HG02981 (cell line): ENCODE data around the gene LARP4B.
"Not testable (repeated sequence)": the region's sequence is repeated elsewhere in the genome, so short reads cannot be mapped to it uniquely, and the experiment has no call there.

ENCODE experiments used
- ATAC-seq: cut with Tn5 transposase; IDR thresholded peaks from one replicate; pipeline ENCODE4 v1.9.1; 2021; ENCODE audit warnings: mild to moderate bottlenecking, moderate library complexity; ENCODE audit not compliant: unreplicated experiment

LARP4B gene

GRCh38 chr10:774661-775244, 156.8 kb downstream of the LARP4B start:
- ATAC-seq: no peak

DNA sequence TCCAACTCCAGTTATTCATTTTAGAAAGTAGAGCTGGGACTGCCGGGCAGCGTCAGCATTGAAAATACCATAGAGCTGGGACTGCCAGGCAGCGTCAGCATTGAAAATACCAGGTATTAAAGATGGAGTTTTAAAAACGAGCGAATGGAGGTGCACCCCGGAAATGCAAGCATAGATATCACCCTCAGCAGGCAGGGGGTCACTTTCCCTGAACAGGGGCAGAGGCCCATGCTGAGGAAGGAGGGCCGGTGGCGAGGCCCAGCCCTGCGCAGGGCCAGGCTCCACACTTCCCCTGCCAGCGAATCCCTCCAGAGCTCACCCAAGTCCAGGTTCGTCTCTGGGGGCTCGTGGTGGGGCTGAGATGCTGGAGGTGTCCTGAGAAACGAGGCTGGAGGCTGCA, 157.3 kb downstream of the LARP4B start:
- ATAC-seq: no peak

GRCh38 chr10:773562-774161, 157.8 kb downstream of the LARP4B start:
- no peak for ATAC-seq

DNA sequence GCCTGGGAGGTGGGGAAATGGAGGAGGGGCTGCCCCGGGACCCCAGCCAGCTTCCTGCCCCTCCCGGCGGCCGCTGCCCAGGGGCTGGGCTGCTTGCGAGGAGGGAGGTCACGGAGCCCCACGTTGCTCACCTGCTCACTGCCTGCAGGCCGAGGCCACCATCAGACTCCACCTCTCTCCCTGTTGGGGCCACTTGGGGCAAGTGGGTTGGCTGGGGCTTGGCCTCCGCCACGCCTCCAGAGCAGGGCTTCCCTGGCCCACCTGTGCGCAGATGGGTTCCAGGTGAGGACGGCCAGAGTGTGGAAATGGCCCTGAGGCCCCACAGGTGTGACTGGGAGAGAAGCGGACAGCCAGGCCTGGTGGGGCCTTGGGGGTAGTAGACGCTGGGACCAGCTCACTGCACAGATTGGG, 159.3 kb downstream of the LARP4B start:
- no peak for ATAC-seq

DNA sequence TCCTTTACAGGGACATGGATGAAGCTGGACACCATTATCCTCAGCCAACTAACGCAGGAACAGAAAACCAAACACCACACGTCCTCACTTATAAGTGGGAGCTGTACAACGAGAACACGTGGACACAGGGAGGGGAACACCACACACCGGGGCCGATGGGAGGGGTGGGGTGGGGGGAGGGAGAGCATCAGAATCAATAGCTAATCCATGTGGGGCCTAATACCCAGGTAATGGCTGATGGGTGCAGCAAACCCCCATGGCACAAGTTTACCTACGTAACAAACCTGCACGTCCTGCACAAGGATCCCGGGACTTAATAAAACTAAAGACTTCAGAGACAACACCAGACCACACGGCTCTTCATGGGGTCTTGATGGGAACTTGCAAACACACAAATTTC, 159.9 kb downstream of the LARP4B start:
- no peak for ATAC-seq

DNA sequence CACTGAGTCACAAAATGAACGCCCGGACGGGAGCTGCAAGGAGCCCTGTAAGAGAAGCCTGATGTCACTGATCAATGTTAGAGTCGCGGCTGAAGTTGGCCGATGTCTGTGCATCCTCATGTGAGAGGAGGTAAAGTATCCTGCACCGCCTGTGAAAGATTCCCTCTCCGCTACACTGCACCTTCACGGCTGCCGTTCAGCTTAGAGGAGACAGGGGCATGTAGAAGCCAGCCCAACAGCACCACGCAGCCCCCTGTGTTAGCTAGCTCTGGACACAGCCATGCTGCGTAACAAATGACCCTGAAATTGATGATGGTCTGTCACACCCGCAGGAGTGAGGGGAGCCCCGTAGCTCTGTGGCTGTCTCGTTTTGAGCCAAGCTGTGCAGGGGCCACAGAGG, 160.5 kb downstream of the LARP4B start:
- no peak for ATAC-seq

GRCh38 chr10:770048-770712, 161.3 kb downstream of the LARP4B start:
- ATAC-seq: not testable (repeated sequence)

DNA sequence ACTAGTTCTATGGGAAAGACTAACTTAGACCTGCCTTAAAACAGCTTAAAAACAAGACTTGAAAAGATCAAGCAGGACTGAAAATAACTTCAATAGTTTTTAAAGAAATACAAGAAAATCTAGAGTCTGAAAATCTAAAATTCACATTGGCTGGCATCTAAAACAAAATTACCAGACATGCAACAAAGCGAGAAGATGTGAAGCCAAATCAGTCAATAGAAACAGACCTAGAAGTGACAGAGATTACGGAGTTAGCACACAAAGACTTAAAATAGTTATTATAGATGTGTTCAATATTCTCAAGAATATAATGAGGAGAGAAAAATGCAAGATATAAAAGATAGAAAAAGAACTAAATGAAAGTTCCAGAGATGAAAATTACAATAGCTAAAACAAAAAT, 163.7 kb downstream of the LARP4B start:
- ATAC-seq: no peak

DNA sequence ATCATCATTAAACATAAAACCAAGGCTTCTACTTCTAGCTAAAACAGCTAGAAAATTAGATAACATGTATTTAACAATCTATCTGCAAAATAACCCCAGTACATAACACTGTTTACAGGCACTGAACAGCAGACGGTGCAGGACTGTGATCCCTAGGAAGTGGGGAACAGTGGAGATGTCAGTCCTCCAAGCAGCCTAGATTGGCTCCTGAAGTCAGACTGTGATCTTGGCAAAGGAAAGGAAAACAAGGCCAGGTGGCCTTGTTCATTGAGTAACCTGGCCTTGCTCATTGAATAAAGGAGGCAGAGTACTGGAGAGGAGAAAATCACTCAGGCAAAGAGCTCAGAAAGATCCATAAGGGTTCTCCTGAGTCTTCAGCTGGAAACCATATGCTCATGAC, 164.3 kb downstream of the LARP4B start:
- no peak for ATAC-seq

DNA sequence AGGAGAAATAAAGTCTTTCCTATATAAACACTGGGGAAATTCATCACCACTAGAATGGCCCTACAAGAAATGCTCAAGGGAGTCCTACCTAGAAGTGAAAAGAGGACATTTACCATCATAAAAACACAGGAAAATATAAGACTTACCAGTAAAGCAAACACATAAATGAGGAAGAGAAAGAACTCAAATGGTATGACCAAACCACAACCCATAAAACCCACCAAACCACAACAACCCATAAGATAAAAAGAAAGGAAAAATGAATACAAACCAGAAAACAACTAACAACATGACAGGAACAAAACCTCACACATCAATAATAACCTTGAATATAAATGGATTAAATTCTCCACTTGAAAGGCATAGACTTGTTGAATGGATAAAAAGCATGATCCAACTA, 170.1 kb downstream of the LARP4B start:
- ATAC-seq: no peak

DNA sequence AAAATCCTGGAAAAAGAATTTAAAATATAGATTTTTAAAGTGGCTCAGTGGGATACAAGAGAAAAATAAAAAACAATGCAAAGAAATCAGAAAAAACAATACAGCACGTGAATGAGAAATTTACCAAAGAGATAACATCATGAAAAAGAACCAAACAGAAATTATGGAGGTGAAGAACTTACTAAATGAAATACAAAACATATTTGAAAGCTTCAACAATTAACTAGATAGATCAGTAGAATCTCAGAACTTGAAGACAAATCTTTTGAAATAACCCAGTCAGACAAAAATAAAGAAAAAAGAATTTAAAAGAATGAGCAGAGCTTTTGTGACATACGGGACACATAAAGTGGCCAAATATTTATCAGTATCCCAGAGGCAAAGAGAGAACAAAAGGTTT, 170.9 kb downstream of the LARP4B start:
- no peak for ATAC-seq

GRCh38 chr10:759898-760477, 171.5 kb downstream of the LARP4B start:
- no peak for ATAC-seq
